GM12878 (cell line): ENCODE measurements around the gene PKMYT1. TPM values are rescaled to one million over a fixed set of nuclear protein-coding genes. Genes with fewer than 3 reads are reported as not detected.

Experiments used
- ATAC-seq: fragments of 200-7000 bp; cut with Tn5 transposase; 3 replicates; pipeline ENCODE4 v1.9.1; 2020; ENCODE audit warnings: mild to moderate bottlenecking, moderate library complexity
- BruUV-seq: library from RNA; stranded (reverse); fragments of 400-500 nt; replicated peaks from 2 replicates; lab custom pipeline; 2021; lab: Mats Ljungman, UMichigan
- CTCF ChIA-PET: fragments of 300-600 bp; sonication (Branson Sonifier 250); formaldehyde crosslinking; extraction: SDS; loops from one replicate; lab custom pipeline; 2021; ENCODE audit warnings: inconsistent platforms; lab: Yijun Ruan, JAX
- POLR2A ChIA-PET: fragments of 350-600 bp; formaldehyde crosslinking; extraction: SDS; loops from one replicate; lab custom pipeline; 2021; ENCODE audit warnings: inconsistent platforms; lab: Charles Lee
- RAD21 ChIA-PET: fragments of 300-600 bp; sonication (Branson Sonifier 250); formaldehyde crosslinking; loops from one replicate; lab custom pipeline; 2023; ENCODE audit warnings: antibody characterized with exemption; ENCODE audit not compliant: unreplicated experiment; lab: Charles Lee
- SMC1A ChIA-PET: fragments of 300-600 bp; sonication (Branson Sonifier 250); formaldehyde crosslinking; loops from one replicate; lab custom pipeline; 2023; ENCODE audit not compliant: unreplicated experiment, uncharacterized antibody; lab: Charles Lee
- DNase-seq: peaks from one replicate; pipeline ENCODE4 v3.0.0-alpha.2; 2011; ENCODE audit warnings: low read depth, low spot score
- FAIRE-seq: peaks from 3 replicates; lab custom pipeline; 2011; peaks lifted over from hg19 to GRCh38; lab: Jason Lieb, UNC
- H2AFZ ChIP-seq: 2 replicates; pipeline ENCODE4 v1.6.0; 2011; ENCODE audit warnings: low read depth, low read length, control low read depth; ENCODE audit not compliant: control insufficient read depth
- H3K27ac ChIP-seq: 2 replicates; pipeline ENCODE4 v1.5.1; 2011; ENCODE audit warnings: control low read depth; ENCODE audit not compliant: control insufficient read depth, insufficient read depth
- H3K27me3 ChIP-seq, 2 experiments: replicated peaks in 1 of 2; 2 replicates each; pipeline versions ENCODE4 v1.6.0 to v1.6.1; 2011; ENCODE audit warnings: low read length in 1 of 2; ENCODE audit not compliant: control insufficient read depth in 2 of 2, insufficient read depth in 2 of 2
- H3K36me3 ChIP-seq, 2 experiments: 2 replicates each; pipeline ENCODE4 v1.5.1; 2011; ENCODE audit warnings: low read length in 1 of 2; ENCODE audit not compliant: control insufficient read depth in 2 of 2, insufficient read depth in 2 of 2
- H3K4me1 ChIP-seq: 2 replicates; pipeline ENCODE4 v1.6.1; 2011; ENCODE audit warnings: mild to moderate bottlenecking, low read length, moderate library complexity, mixed read lengths; ENCODE audit not compliant: control insufficient read depth, insufficient read depth
- H3K4me2 ChIP-seq: 2 replicates; pipeline ENCODE4 v1.6.0; 2011; ENCODE audit warnings: control low read depth; ENCODE audit not compliant: control insufficient read depth, insufficient read depth
- H3K4me3 ChIP-seq: fragments of 200-600 bp; sonication (generic); 2 replicates; pipeline ENCODE4 v1.5.1; 2016
- H3K79me2 ChIP-seq: 2 replicates; pipeline ENCODE4 v1.6.0; 2011; ENCODE audit warnings: low read length; ENCODE audit not compliant: control insufficient read depth, insufficient read depth
- H3K9ac ChIP-seq: 2 replicates; pipeline ENCODE4 v1.8.0; 2011; ENCODE audit warnings: low read length, control low read depth, mixed read lengths; ENCODE audit not compliant: control insufficient read depth, insufficient read depth
- H3K9me3 ChIP-seq: replicated peaks from 3 replicates; pipeline ENCODE4 v1.5.1; 2011; ENCODE audit warnings: mild to moderate bottlenecking, low read length; ENCODE audit not compliant: control insufficient read depth, insufficient read depth
- H4K20me1 ChIP-seq: 2 replicates; pipeline ENCODE4 v1.6.0; 2011; ENCODE audit not compliant: control insufficient read depth, insufficient read depth
- BMI1 ChIP-seq: fragments of 450-650 bp; IDR thresholded peaks from 2 replicates; pipeline ENCODE4 v1.6.1; 2016; ENCODE audit warnings: mild to moderate bottlenecking, moderate library complexity, borderline replicate concordance
- CBX3 ChIP-seq: fragments of 200-600 bp; sonication (generic); IDR thresholded peaks from 2 replicates; pipeline ENCODE4 v1.6.1; 2016; ENCODE audit warnings: low read depth, borderline replicate concordance
- CREB1 ChIP-seq: IDR thresholded peaks from 2 replicates; pipeline ENCODE4 v1.6.1; 2012; ENCODE audit warnings: low read depth, mild to moderate bottlenecking, inconsistent platforms
- EP300 ChIP-seq, 2 experiments: fragments of 150-350 bp in 1 of 2; IDR thresholded peaks; 2 replicates each; pipeline ENCODE4 v1.6.1; 2011 to 2012; ENCODE audit warnings: low read depth in 2 of 2, low read length in 2 of 2, borderline replicate concordance in 1 of 2, improper control_type of control experiment in 1 of 2, inconsistent platforms in 1 of 2; ENCODE audit not compliant: control insufficient read depth in 1 of 2
- GABPA ChIP-seq: IDR thresholded peaks from 2 replicates; pipeline ENCODE4 v1.6.1; 2014; ENCODE audit warnings: antibody characterized with exemption, low read depth, mild to moderate bottlenecking, inconsistent platforms
- HDGF ChIP-seq: fragments of 450-650 bp; IDR thresholded peaks from 2 replicates; pipeline ENCODE4 v1.6.1; 2016; ENCODE audit warnings: antibody characterized with exemption
- KLF5 ChIP-seq: fragments of 450-650 bp; IDR thresholded peaks from 2 replicates; pipeline ENCODE4 v1.6.1; 2014; ENCODE audit warnings: mild to moderate bottlenecking; ENCODE audit not compliant: partially characterized antibody
- MYB ChIP-seq: fragments of 150-350 bp; IDR thresholded peaks from 2 replicates; pipeline ENCODE4 v1.6.1; 2014; ENCODE audit warnings: mild to moderate bottlenecking, low read depth, low read length, borderline replicate concordance
- NFYA ChIP-seq: IDR thresholded peaks from 2 replicates; pipeline ENCODE4 v1.6.1; 2011; ENCODE audit warnings: low read depth, mild to moderate bottlenecking, low read length, improper control_type of control experiment, borderline replicate concordance
- RAD51 ChIP-seq: fragments of 450-650 bp; IDR thresholded peaks from 2 replicates; pipeline ENCODE4 v1.6.1; 2016; ENCODE audit warnings: moderate library complexity, mild to moderate bottlenecking, inconsistent platforms
- RB1 ChIP-seq: fragments of 450-650 bp; formaldehyde crosslinking; IDR thresholded peaks from 2 replicates; pipeline ENCODE4 v1.6.1; 2017; ENCODE audit warnings: mild to moderate bottlenecking, borderline replicate concordance
- TBL1XR1 ChIP-seq: IDR thresholded peaks from 2 replicates; pipeline ENCODE4 v1.6.1; 2012; ENCODE audit warnings: low read depth, low read length, improper control_type of control experiment
- YBX1 ChIP-seq: fragments of 450-650 bp; IDR thresholded peaks from 2 replicates; pipeline ENCODE4 v1.6.1; 2016; ENCODE audit warnings: antibody characterized with exemption
- ZNF24 ChIP-seq: fragments of 450-650 bp; IDR thresholded peaks from 2 replicates; pipeline ENCODE4 v1.6.1; 2017; ENCODE audit warnings: antibody characterized with exemption, mild to moderate bottlenecking
- WGBS: methylation state at CpG from one replicate; pipeline ENCODE4 v1.1.6; 2016; ENCODE audit warnings: low lambda C conversion rate; ENCODE audit not compliant: insufficient replicate concordance, insufficient coverage; ENCODE audit errors: missing lambda C conversion rate; 5-methylcytosine and 5-hydroxymethylcytosine counted together
- in situ Hi-C: fragments of 300-500 bp; cut with MboI; formaldehyde crosslinking; loops from 9 replicates; pipeline ENCODE4 v1.14.3; 2018; ENCODE audit warnings: mixed read lengths
- intact Hi-C: fragments of 100-400 bp; cut with micrococcal nuclease; formaldehyde crosslinking; loops from one replicate; pipeline ENCODE4 v1.14.2; 2022; ENCODE audit not compliant: unreplicated experiment
- polyA plus RNA-seq, 11 experiments: library from polyadenylated mRNA; depleted of rRNA in 4 of 11; unstranded in 6 of 11; stranded (reverse) in 5 of 11; fragments of >200 nt; fragmentation: Nextera tagmentation in 4 of 11; fragmentation: Illumina TruSeq in 1 of 11; extraction: Ambion mirVana in 4 of 11; extraction: Trizol in 1 of 11; gene quantifications; 1 replicate in 1 of 11; 2 replicates in 10 of 11; pipeline versions ENCODE4 v1.2.1 to v1.2.3, GENCODE V29; 2011 to 2016; ENCODE audit warnings: inconsistent platforms in 2 of 11, missing spikeins in 2 of 11, low read depth in 1 of 11
- total RNA-seq, 4 experiments: library from RNA; depleted of rRNA in 3 of 4; stranded (reverse); fragments of >200 nt in 3 of 4; fragmentation: Illumina TruSeq in 1 of 4; extraction: Trizol in 1 of 4; gene quantifications; 2 replicates each; pipeline versions ENCODE4 v1.2.1 to v1.2.3, GENCODE V29; 2013 to 2021
- TF ChIP-seq, protein P1 (sequence below): fragments of 450-650 bp; IDR thresholded peaks from 2 replicates; pipeline ENCODE4 v1.6.1; 2017; ENCODE audit warnings: borderline replicate concordance
- TF ChIP-seq, protein P2 (sequence below): fragments of 450-650 bp; IDR thresholded peaks from 2 replicates; pipeline ENCODE4 v1.6.1; 2017; ENCODE audit warnings: antibody characterized with exemption, mild to moderate bottlenecking, moderate library complexity
- TF ChIP-seq, protein P3 (sequence below): fragments of 450-650 bp; formaldehyde crosslinking; IDR thresholded peaks from 2 replicates; pipeline ENCODE4 v1.4.0; 2022; ENCODE audit warnings: mild to moderate bottlenecking, moderate library complexity

PKMYT1 gene
- total and polyA plus RNA-seq, 10 of the 15 experiments (the other 5 are each of a cell fraction or from before 2014, with no cell fraction given): 4.6 to 101 (median 29.9) TPM

DNA sequence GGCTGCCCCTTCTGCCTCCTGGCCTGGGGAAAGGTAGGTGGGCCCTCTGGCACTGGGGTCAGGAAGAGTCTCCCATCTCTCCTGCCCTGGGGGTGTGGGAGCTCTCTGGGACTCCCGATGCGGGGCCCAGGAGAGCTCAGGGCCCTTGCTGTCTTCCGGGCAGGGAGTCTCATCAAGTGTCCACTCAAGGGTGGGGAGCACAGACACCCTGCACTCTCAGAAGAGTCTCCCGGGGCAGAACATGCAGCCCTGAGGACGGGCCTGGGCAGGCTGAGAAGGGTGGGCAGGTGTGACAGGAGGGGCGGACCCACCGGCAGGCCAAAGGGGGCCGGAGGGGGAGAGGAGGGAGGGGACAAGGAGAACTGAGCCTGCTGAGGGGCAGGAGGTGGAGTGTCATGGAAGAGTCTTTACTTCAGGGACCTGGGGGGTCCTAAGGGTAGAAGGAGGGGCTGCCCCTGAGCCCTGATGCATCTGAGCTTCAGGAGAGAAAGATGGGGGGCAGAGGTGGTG is 8.4 kb upstream of the PKMYT1 start (continued):
- TF ChIP-seq, protein P1, sequence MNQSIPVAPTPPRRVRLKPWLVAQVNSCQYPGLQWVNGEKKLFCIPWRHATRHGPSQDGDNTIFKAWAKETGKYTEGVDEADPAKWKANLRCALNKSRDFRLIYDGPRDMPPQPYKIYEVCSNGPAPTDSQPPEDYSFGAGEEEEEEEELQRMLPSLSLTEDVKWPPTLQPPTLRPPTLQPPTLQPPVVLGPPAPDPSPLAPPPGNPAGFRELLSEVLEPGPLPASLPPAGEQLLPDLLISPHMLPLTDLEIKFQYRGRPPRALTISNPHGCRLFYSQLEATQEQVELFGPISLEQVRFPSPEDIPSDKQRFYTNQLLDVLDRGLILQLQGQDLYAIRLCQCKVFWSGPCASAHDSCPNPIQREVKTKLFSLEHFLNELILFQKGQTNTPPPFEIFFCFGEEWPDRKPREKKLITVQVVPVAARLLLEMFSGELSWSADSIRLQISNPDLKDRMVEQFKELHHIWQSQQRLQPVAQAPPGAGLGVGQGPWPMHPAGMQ: no peak
- TF ChIP-seq ZNF24: no peak
- TF ChIP-seq, all 136 proteins: peak for 0

DNA sequence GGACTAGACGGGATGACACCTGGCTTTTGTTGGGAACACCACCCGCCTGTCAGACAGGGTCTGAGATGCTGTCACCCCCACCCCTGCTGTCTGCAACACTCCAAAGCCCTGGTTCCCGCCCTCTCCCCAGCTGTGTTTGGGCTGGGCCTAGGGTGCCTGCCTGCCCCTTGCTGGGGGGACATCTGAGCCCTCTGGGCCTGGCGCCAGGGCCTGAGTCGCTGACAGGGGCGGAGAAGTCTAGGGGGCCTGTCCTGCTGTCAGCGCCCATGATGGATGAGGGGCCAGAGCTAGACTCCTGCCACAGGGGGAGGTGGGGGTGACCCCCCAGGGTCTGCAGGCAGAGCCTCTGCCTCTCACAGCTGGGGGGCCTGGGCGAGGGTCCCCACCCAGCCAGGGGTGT is 7.6 kb upstream of the PKMYT1 start:
- in situ Hi-C loops (no loop called here), intact Hi-C loops (no loop called here)
- Histone ChIP-seq H3K9ac (no peak overlapping the region), H3K4me2 (no peak overlapping the region), H4K20me1 (no peaks in the 10 kb centered on the region), H3K27me3 (peaks cover 2 to 4% of the 10 kb centered on the region in 2 experiments; a peak in 2 of 4 replicates), H3K27ac (no peak overlapping the region), H3K36me3 (no peaks in the 10 kb centered on the region), H3K9me3 (no peaks in the 10 kb centered on the region), H2AFZ (no peak overlapping the region), H3K4me1 (no peaks in the 10 kb centered on the region), H3K4me3 (no peak overlapping the region), H3K79me2 (no peaks in the 10 kb centered on the region)
- RAD21 ChIA-PET: no interaction called here
- CTCF ChIA-PET: no interaction called here
- DNase-seq (no peak), FAIRE-seq (no peak), ATAC-seq (no peak)
- SMC1A ChIA-PET: no interaction called here
- BruUV-seq: no TSS peak
- WGBS: 50% methylated on average over 8 of the region's 8 CpGs
- POLR2A ChIA-PET: no interaction called here
- TF ChIP-seq TBL1XR1: no peak
- TF ChIP-seq, protein P2, sequence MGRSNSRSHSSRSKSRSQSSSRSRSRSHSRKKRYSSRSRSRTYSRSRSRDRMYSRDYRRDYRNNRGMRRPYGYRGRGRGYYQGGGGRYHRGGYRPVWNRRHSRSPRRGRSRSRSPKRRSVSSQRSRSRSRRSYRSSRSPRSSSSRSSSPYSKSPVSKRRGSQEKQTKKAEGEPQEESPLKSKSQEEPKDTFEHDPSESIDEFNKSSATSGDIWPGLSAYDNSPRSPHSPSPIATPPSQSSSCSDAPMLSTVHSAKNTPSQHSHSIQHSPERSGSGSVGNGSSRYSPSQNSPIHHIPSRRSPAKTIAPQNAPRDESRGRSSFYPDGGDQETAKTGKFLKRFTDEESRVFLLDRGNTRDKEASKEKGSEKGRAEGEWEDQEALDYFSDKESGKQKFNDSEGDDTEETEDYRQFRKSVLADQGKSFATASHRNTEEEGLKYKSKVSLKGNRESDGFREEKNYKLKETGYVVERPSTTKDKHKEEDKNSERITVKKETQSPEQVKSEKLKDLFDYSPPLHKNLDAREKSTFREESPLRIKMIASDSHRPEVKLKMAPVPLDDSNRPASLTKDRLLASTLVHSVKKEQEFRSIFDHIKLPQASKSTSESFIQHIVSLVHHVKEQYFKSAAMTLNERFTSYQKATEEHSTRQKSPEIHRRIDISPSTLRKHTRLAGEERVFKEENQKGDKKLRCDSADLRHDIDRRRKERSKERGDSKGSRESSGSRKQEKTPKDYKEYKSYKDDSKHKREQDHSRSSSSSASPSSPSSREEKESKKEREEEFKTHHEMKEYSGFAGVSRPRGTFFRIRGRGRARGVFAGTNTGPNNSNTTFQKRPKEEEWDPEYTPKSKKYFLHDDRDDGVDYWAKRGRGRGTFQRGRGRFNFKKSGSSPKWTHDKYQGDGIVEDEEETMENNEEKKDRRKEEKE: no peak
- no peak for TF ChIP-seq EP300 (IDR thresholded peaks at IDR 0.05; ENCODE audit: borderline replicate concordance in 1 of 2, control insufficient read depth in 1 of 2, low read depth in 2 of 2, low read length in 2 of 2)
- TF ChIP-seq RAD51: no peak
- TF ChIP-seq NFYA: no peak
- TF ChIP-seq, protein P3, sequence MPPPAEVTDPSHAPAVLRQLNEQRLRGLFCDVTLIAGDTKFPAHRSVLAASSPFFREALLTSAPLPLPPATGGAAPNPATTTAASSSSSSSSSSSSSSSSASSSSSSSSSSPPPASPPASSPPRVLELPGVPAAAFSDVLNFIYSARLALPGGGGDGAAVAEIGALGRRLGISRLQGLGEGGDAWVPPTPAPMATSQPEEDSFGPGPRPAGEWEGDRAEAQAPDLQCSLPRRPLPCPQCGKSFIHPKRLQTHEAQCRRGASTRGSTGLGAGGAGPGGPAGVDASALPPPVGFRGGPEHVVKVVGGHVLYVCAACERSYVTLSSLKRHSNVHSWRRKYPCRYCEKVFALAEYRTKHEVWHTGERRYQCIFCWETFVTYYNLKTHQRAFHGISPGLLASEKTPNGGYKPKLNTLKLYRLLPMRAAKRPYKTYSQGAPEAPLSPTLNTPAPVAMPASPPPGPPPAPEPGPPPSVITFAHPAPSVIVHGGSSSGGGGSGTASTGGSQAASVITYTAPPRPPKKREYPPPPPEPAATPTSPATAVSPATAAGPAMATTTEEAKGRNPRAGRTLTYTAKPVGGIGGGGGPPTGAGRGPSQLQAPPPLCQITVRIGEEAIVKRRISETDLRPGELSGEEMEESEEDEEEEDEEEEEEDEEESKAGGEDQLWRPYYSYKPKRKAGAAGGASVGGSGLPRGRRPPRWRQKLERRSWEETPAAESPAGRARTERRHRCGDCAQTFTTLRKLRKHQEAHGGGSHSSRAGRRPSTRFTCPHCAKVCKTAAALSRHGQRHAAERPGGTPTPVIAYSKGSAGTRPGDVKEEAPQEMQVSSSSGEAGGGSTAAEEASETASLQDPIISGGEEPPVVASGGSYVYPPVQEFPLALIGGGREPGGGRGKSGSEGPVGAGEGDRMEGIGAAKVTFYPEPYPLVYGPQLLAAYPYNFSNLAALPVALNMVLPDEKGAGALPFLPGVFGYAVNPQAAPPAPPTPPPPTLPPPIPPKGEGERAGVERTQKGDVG (CRISPR knock-in tag): no peak
- TF ChIP-seq CREB1: no peak
- TF ChIP-seq CBX3: no peak
- no peak for TF ChIP-seq KLF5
- no peak for TF ChIP-seq GABPA
- TF ChIP-seq BMI1: no peak
- no peak for TF ChIP-seq MYB
- TF ChIP-seq YBX1: no peak
- TF ChIP-seq HDGF: no peak
- no peak for TF ChIP-seq RB1
